Muscle of leg (tissue), 16 donors: ENCODE data around the gene BAZ1A. TPM values are rescaled to one million over a fixed set of nuclear protein-coding genes. Genes with fewer than 3 reads are reported as not detected.

ENCODE experiments used
- DNase-seq: peaks from one replicate; pipeline ENCODE4 v3.0.0; 2013
- H3K27ac ChIP-seq: one replicate; pipeline ENCODE4 v1.5.1; 2013; ENCODE audit warnings: mild to moderate bottlenecking, low read length, control low read depth
- H3K27me3 ChIP-seq: one replicate; pipeline ENCODE4 v1.6.1; 2013; ENCODE audit warnings: low read length; ENCODE audit not compliant: control insufficient read depth, insufficient read depth
- H3K36me3 ChIP-seq: one replicate; pipeline ENCODE4 v1.6.1; 2013; ENCODE audit warnings: low read length; ENCODE audit not compliant: control insufficient read depth, insufficient read depth
- H3K4me1 ChIP-seq: one replicate; pipeline ENCODE4 v1.6.1; 2013; ENCODE audit warnings: low read length; ENCODE audit not compliant: control insufficient read depth, insufficient read depth
- H3K4me3 ChIP-seq: one replicate; pipeline ENCODE4 v1.5.1; 2013; ENCODE audit warnings: low read length, control low read depth
- H3K9me3 ChIP-seq: replicated peaks from 2 replicates; pipeline ENCODE4 v1.6.1; 2013; ENCODE audit warnings: low read depth, low read length; ENCODE audit not compliant: control insufficient read depth
- WGBS: methylation state at CpG from one replicate; pipeline ENCODE4 v1.1.5; 2013; ENCODE audit warnings: missing lambda C conversion rate; ENCODE audit not compliant: insufficient coverage; 5-methylcytosine and 5-hydroxymethylcytosine counted together
- long read RNA-seq, 11 donors: transcript quantifications; one replicate each; lab custom pipeline, GENCODE V29; 2026
- polyA plus RNA-seq, 8 donors: library from polyadenylated mRNA; unstranded; fragments of 120-200 nt; gene quantifications; one replicate each; pipeline versions ENCODE4 v1.2.1 to v1.2.3, GENCODE V29; 2013; ENCODE audit warnings: inconsistent platforms in 1 of 8, low replicate concordance in 1 of 8; ENCODE audit not compliant: insufficient read length in 8 of 8, insufficient read depth in 1 of 8
- total RNA-seq: library from RNA; stranded (reverse); fragments of 120-200 nt; gene quantifications from one replicate; pipeline ENCODE4 v1.2.4, GENCODE V29; 2013

The BAZ1A gene, protein sequence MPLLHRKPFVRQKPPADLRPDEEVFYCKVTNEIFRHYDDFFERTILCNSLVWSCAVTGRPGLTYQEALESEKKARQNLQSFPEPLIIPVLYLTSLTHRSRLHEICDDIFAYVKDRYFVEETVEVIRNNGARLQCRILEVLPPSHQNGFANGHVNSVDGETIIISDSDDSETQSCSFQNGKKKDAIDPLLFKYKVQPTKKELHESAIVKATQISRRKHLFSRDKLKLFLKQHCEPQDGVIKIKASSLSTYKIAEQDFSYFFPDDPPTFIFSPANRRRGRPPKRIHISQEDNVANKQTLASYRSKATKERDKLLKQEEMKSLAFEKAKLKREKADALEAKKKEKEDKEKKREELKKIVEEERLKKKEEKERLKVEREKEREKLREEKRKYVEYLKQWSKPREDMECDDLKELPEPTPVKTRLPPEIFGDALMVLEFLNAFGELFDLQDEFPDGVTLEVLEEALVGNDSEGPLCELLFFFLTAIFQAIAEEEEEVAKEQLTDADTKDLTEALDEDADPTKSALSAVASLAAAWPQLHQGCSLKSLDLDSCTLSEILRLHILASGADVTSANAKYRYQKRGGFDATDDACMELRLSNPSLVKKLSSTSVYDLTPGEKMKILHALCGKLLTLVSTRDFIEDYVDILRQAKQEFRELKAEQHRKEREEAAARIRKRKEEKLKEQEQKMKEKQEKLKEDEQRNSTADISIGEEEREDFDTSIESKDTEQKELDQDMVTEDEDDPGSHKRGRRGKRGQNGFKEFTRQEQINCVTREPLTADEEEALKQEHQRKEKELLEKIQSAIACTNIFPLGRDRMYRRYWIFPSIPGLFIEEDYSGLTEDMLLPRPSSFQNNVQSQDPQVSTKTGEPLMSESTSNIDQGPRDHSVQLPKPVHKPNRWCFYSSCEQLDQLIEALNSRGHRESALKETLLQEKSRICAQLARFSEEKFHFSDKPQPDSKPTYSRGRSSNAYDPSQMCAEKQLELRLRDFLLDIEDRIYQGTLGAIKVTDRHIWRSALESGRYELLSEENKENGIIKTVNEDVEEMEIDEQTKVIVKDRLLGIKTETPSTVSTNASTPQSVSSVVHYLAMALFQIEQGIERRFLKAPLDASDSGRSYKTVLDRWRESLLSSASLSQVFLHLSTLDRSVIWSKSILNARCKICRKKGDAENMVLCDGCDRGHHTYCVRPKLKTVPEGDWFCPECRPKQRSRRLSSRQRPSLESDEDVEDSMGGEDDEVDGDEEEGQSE (N-terminal part only)
- 14.7 TPM for total RNA-seq
- 10 to 100 TPM; 15.7 to 27.8 (median 19.3) TPM for polyA plus RNA-seq
- long read RNA-seq, donor 1, result 0 reads
- long read RNA-seq, donor 2, result 0 reads
- long read RNA-seq, donor 3, partial matches to known transcripts, result 0 of 1 reads
- long read RNA-seq, donor 3, other reads (novel, unspliced or antisense), result 0 of 1 reads
- long read RNA-seq, donor 4, result 0 reads
- long read RNA-seq, donor 5, result 0 reads
- long read RNA-seq, donor 6, result 0 reads
- long read RNA-seq, donor 7, result 0 reads
- long read RNA-seq, donor 8, result 0 reads
- long read RNA-seq, donor 9, result 0 reads
- long read RNA-seq, donor 10, partial matches to known transcripts, result 0 of 2 reads
- long read RNA-seq, donor 10, other reads (novel, unspliced or antisense), result 0 of 2 reads
- long read RNA-seq, donor 11, result 0 reads

DNA sequence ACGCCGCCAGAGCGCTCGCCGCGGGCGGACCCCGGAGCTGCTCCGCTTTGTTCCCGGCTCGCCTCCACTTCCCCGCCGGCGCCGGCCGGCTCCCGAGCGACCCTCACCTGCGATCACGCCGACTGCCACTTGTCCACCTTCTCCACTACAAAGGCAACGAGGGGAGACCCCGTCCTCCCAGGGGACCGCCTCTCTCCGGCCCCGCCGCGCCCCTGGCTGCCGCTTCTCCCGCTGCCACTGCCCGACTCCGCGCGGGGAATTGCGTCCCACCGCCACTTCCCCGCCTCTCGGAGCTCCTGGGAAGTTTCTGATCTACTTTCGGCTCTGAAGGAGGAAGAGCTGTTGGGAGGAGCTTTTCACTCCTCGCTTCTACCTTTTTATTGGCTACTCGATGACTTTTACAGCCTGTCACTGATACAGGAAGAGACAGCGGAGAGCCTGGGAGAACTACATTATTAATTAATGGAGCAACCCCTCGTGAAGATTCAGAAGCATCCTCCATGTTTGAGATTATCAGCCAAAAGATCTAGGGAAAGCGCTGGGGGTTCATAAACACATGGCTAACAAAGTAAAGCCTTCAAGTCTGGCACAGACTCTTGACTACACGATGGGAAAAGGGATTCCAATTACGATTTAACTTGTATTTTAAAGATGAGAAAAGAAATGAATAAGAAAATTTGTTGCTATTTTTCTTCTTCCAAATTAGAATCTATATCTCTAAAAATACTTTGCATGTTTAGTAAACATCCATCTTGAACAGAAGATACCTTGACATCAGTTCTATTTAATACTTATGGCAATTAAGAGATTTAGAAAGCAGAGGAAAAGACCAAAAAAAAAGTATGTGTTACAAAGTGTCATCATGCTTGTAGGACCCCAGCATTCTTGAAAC, at the start of gene BAZ1A:
Gene BAZ1A, minus strand, starts transcription at position 330 of the 892 bp plus-strand sequence. CDS start 756 bp downstream, outside the sequence.
- 0% methylated on average over 35 of the region's 46 CpGs for WGBS
- Histone ChIP-seq H3K36me3 (no peaks in the 10 kb centered on the region), H3K9me3 (no peaks in the 10 kb centered on the region), H3K27me3 (no peaks in the 10 kb centered on the region), H3K27ac (peak within 1 kb of the TSS; percentile 99), H3K4me3 (peak within 1 kb of the TSS; percentile 95), H3K4me1 (peaks cover 3% of the 10 kb centered on the region)
- DNase-seq, result peak; percentile 93

DNA sequence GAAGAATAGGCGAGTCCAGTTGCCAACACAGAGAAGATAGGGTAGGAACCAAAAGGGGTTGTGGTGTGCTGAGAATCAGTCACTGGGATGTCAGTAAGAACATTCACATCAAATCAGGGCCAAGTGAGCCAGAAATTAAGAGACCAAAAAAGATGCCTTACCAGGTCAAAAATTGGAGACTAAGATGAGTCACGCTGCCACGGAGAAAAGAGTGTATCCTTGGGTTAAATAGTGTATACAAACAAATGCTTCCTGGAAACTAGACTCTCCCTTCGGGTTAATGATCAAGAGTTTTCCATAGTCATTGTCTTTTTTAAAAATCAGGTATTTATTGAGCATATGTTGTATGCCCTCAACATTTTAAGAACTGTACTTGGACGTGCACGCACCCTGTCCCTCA, 45.2 kb upstream of the BAZ1A start:
- DNase-seq, result no peak
- H3K4me1 ChIP-seq, result no peaks in the 10 kb centered on the region
- 62% methylated on average over 3 of the region's 6 CpGs for WGBS
- H3K27ac ChIP-seq, result no peak overlapping the region
- no peaks in the 10 kb centered on the region for H3K27me3 ChIP-seq
- peaks cover 3% of the 10 kb centered on the region for H3K9me3 ChIP-seq
- no peak overlapping the region for H3K4me3 ChIP-seq
- H3K36me3 ChIP-seq, result no peaks in the 10 kb centered on the region

DNA sequence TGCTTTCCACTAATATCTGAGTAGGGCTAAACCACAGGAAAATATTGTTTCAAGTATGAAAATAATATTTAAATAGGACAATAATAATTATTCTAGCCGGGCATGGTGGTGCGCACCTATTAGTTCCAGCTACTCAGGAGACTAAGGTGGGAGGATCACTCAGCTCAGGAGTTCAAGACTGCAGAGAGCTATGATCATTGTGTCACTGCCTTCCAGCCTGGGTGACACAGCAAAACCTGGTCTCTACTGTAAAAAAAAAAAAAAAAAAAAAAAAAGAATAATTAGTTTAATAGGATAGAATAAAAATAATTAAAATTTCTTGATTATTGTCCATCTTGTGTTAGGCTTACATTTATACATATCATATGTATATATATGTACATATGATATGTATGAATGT, 38.5 kb upstream of the BAZ1A start:
- H3K9me3 ChIP-seq, result no peaks in the 10 kb centered on the region
- H3K4me1 ChIP-seq, result no peaks in the 10 kb centered on the region
- no peaks in the 10 kb centered on the region for H3K36me3 ChIP-seq
- H3K4me3 ChIP-seq, result no peak overlapping the region
- H3K27me3 ChIP-seq, result no peaks in the 10 kb centered on the region
- no peak for DNase-seq
- no CpG with 5 or more reads among the region's 2 CpGs for WGBS
- H3K27ac ChIP-seq, result no peak overlapping the region

DNA sequence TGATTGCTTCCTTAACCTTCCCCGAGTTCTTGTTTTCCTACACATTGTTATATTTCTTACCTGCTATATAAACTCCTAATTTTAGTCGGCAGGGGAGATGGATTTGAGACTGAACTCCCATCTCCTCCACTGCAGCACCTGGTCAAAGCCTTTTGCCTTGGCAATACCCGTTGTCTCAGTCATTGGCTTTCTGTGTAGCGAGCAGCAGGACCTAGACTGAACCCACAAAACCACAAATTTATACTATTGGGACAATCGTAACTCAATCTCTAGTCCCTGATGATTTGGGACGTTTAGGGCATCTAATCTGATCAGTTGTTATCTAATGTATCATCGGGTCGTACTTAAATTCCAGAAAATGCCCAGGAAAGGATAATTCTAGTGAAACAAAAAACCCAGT, 37.8 kb upstream of the BAZ1A start:
- Histone ChIP-seq H3K4me1 (no peaks in the 10 kb centered on the region), H3K9me3 (no peaks in the 10 kb centered on the region), H3K4me3 (no peak overlapping the region), H3K27me3 (no peaks in the 10 kb centered on the region), H3K36me3 (no peaks in the 10 kb centered on the region), H3K27ac (no peak overlapping the region)
- no peak for DNase-seq
- WGBS, result 93% methylated on average over 3 of the region's 8 CpGs

DNA sequence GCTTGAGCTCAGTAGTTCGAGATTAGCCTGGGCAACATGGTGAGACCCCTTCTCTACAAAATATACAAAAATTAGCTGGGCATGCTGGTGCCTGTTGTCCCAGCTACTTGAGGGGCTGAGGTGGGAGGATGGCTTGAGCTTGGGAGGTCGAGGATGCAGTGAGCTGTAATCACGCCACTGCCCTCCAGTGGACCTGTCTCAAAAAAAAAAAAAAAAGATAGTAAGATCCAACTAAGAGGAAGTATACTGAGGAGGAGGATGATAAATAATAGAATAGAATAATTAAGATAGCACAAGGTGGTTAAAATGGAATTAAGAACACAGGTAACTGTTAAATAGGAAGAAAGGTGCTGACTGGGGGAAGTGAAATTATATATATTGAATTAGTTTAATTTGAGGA, 37.0 kb upstream of the BAZ1A start:
- H3K27me3 ChIP-seq, result no peaks in the 10 kb centered on the region
- no peaks in the 10 kb centered on the region for H3K4me1 ChIP-seq
- DNase-seq, result no peak
- no peak overlapping the region for H3K27ac ChIP-seq
- WGBS, result no CpG with 5 or more reads among the region's 3 CpGs
- H3K4me3 ChIP-seq, result no peak overlapping the region
- no peaks in the 10 kb centered on the region for H3K9me3 ChIP-seq
- H3K36me3 ChIP-seq, result no peaks in the 10 kb centered on the region

DNA sequence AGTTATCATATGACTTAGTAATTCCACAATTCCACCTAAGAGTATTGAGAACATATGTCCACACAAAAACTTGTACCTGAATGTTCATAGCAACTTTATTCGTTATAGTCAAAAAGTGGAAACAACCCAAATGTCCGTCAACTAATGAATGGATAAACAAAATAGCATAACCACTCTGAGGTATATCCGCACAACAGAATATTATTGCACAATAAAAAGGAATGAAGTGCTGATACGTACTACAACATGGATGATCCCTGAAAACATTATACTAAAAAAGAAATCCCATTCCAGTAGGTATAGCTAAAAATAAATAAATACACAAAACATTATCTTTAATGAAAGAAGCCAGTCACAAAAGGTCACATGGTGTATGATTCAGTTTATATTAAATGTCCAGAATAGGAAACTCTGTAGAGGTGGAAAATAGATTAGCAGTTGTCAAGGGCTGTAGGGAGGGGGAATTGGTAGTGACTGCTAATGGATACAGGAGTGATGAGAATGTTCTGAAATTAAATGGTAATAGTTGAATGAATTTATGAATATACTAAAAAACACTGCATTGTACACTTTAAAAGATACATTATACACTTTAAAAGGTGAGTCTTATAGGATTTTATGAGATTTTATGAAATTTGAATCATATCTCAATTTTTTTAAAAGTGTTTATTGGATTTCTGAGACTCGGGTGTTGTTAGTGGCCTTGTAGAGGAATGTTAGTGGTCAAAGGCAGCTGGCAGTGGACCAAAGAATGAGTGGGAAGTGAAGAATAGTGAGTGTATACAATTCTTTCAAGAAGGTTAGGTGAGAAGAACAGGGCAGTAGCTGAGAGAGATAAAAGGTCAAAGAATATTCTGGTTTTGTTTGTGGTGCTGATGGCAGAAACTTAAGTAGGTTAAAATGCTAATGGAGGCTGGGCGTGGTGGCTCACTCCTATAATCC, 36.3 kb upstream of the BAZ1A start:
- WGBS, result 91% methylated on average over 1 of the region's 6 CpGs
- H3K4me1 ChIP-seq, result no peaks in the 10 kb centered on the region
- no peaks in the 10 kb centered on the region for H3K27me3 ChIP-seq
- no peaks in the 10 kb centered on the region for H3K9me3 ChIP-seq
- H3K4me3 ChIP-seq, result no peak overlapping the region
- no peak for DNase-seq
- H3K36me3 ChIP-seq, result no peaks in the 10 kb centered on the region
- no peak overlapping the region for H3K27ac ChIP-seq

DNA sequence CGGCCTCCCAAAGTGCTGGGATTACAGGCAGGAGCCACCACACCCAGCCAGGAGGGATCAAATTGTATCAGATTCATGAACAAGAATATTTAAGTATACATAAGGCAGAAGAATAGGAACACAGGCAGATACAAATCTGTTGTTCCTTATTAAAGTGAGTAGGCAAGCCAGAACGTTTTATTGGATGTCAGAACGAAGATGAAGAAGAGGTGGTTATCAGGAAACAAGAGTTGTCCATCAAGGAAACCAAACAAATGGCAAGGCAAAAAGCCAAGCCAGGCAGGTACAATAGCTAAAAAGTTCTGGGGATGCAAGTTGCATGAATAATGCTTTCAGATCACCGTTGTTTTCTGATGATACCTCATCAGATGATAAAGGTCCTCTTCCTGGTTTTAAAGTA, 31.1 kb upstream of the BAZ1A start:
- DNase-seq, result no peak
- no peaks in the 10 kb centered on the region for H3K4me1 ChIP-seq
- H3K4me3 ChIP-seq, result no peak overlapping the region
- H3K9me3 ChIP-seq, result no peaks in the 10 kb centered on the region
- 93% methylated on average over 3 of the region's 4 CpGs for WGBS
- no peak overlapping the region for H3K27ac ChIP-seq
- no peaks in the 10 kb centered on the region for H3K27me3 ChIP-seq
- H3K36me3 ChIP-seq, result no peaks in the 10 kb centered on the region

DNA sequence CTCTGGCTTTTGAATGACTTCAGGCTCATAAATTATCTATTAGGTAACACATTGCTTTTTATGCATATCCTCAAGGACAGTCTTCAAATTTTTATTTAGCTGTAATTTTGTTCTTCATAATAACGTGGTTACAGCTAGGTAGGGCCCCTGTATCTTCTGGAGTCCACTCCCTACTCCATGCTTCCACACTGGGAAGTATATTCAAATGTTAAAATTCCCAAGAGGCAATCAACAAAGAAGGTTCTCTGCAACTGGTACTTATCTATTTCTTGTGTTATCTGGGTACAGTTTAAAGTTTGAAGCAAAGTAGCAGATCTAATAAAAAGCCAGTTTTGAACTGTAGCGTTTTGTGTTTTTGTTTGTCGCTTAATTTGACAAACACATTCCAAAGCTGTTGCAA, 20.1 kb upstream of the BAZ1A start:
- Histone ChIP-seq H3K4me1 (no peaks in the 10 kb centered on the region), H3K27ac (no peak overlapping the region), H3K36me3 (no peaks in the 10 kb centered on the region), H3K27me3 (no peaks in the 10 kb centered on the region), H3K4me3 (no peak overlapping the region), H3K9me3 (no peaks in the 10 kb centered on the region)
- DNase-seq, result no peak
- WGBS, result no CpG with 5 or more reads among the region's 3 CpGs
